OCI-LY3 (cell line): ENCODE data around the gene LSM7.

Experiments
- H2AFZ ChIP-seq: fragments of 200-600, 300-600 bp; shearing (Covaris generic); 2 replicates; pipeline ENCODE4 v1.6.0; 2014; ENCODE audit warnings: antibody characterized with exemption, low read depth, low read length
- H3K27ac ChIP-seq: fragments of 200-600, 300-600 bp; sonication (generic); 2 replicates; pipeline ENCODE4 v1.5.1; 2014; ENCODE audit warnings: mild to moderate bottlenecking, low read length, moderate library complexity, mixed read lengths
- H3K27me3 ChIP-seq: fragments of 200-600, 300-600 bp; sonication (generic); 2 replicates; pipeline ENCODE4 v1.6.1; 2014; ENCODE audit warnings: low read depth, low read length, mixed read lengths
- H3K36me3 ChIP-seq: fragments of 200-600, 300-600 bp; sonication (generic); replicated peaks from 2 replicates; pipeline ENCODE3; 2014; ENCODE audit warnings: low read depth, low read length, mixed read lengths
- H3K4me1 ChIP-seq: fragments of 300-600, 200-600 bp; sonication (generic); 2 replicates; pipeline ENCODE4 v1.6.1; 2014; ENCODE audit warnings: low read length, mixed read lengths
- H3K4me2 ChIP-seq: fragments of 200-600, 300-600 bp; sonication (generic); 2 replicates; pipeline ENCODE4 v1.6.1; 2014; ENCODE audit warnings: low read length, mixed read lengths
- H3K4me3 ChIP-seq: fragments of 300-600, 200-600 bp; sonication (generic); 2 replicates; pipeline ENCODE4 v1.5.1; 2014; ENCODE audit warnings: antibody characterized with exemption, mild to moderate bottlenecking, low read length, moderate library complexity
- H3K79me2 ChIP-seq: fragments of 300-600, 200-600 bp; shearing (Covaris generic); 2 replicates; pipeline ENCODE4 v1.6.1; 2014; ENCODE audit warnings: mild to moderate bottlenecking, low read length, mixed read lengths
- H3K9ac ChIP-seq: fragments of 300-600, 200-600 bp; shearing (Covaris generic); 2 replicates; pipeline ENCODE4 v1.6.0; 2014; ENCODE audit warnings: mild to moderate bottlenecking, low read length, moderate library complexity
- H3K9me3 ChIP-seq: fragments of 200-600, 300-600 bp; shearing (Covaris generic); 2 replicates; pipeline ENCODE4 v1.6.1; 2014; ENCODE audit warnings: low read length, mixed read lengths; ENCODE audit not compliant: insufficient read depth
- H4K20me1 ChIP-seq: fragments of 200-600, 300-600 bp; sonication (generic); 2 replicates; pipeline ENCODE4 v1.6.1; 2016; ENCODE audit warnings: low read length, mixed read lengths; ENCODE audit not compliant: insufficient read depth
- CTCF ChIP-seq: fragments of 200-600, 300-600 bp; sonication (generic); IDR thresholded peaks from 2 replicates; pipeline ENCODE4 v1.5.1; 2014; ENCODE audit warnings: antibody characterized with exemption, low read length, low read depth
- EZH2phosphoT487 ChIP-seq: fragments of 200-600 bp; shearing (Covaris generic); IDR thresholded peaks from 2 replicates; pipeline ENCODE4 v1.6.1; 2018; ENCODE audit warnings: antibody characterized with exemption, mixed run types, low read depth

Gene LSM7

GRCh38 chr19:2342656-2343288 lies 14.4 kb upstream of the LSM7 start:
- Histone ChIP-seq H3K4me2 (no peak overlapping the region), H4K20me1 (no peaks in the 10 kb centered on the region), H3K27ac (no peak overlapping the region), H2AFZ (no peak overlapping the region), H3K36me3 (no peaks in the 10 kb centered on the region), H3K4me1 (no peaks in the 10 kb centered on the region), H3K9ac (no peak overlapping the region), H3K79me2 (peaks cover 7% of the 10 kb centered on the region; the same call in 1 of the 2 replicates), H3K27me3 (no peaks in the 10 kb centered on the region), H3K4me3 (no peak overlapping the region), H3K9me3 (no peaks in the 10 kb centered on the region)
- TF ChIP-seq EZH2phosphoT487 = no peak
- TF ChIP-seq CTCF = no peak

- Histone ChIP-seq H3K9ac (no peak overlapping the region), H3K36me3 (no peaks in the 10 kb centered on the region)
- TF ChIP-seq CTCF = no peak
- no peak for TF ChIP-seq EZH2phosphoT487
These were observed 13.6 kb upstream of the LSM7 start for GRCh38 chr19:2341982-2342381.

GRCh38 chr19:2341244-2341751 lies 12.9 kb upstream of the LSM7 start:
- Histone ChIP-seq H3K27ac (no peak overlapping the region), H2AFZ (no peak overlapping the region), H3K4me3 (no peak overlapping the region), H3K27me3 (no peaks in the 10 kb centered on the region), H3K9me3 (no peaks in the 10 kb centered on the region; the same call in 1 of the 2 replicates), H3K9ac (no peak overlapping the region), H4K20me1 (0 out of 2 replicates have a peak, but pooled peaks cover 1% of the 10 kb centered on the region), H3K36me3 (no peaks in the 10 kb centered on the region), H3K79me2 (peaks cover 12% of the 10 kb centered on the region), H3K4me1 (no peaks in the 10 kb centered on the region), H3K4me2 (no peak overlapping the region)
- TF ChIP-seq EZH2phosphoT487 (no peak), CTCF (no peak)

More at GRCh38 chr19:2341982-2342381, 13.6 kb upstream of the LSM7 start:
- Histone ChIP-seq H4K20me1 (no peaks in the 10 kb centered on the region), H3K27ac (no peak overlapping the region), H3K4me1 (no peaks in the 10 kb centered on the region), H3K4me3 (no peak overlapping the region), H2AFZ (no peak overlapping the region), H3K79me2 (peaks cover 8% of the 10 kb centered on the region; the same call in 1 of the 2 replicates), H3K4me2 (no peak overlapping the region), H3K27me3 (no peaks in the 10 kb centered on the region), H3K9me3 (no peaks in the 10 kb centered on the region)

GRCh38 chr19:2340496-2341243 lies 12.3 kb upstream of the LSM7 start:
- H3K4me2 ChIP-seq = no peak overlapping the region
- H2AFZ ChIP-seq = no peak overlapping the region
- 0 out of 2 replicates have a peak, but pooled peaks cover 7% of the 10 kb centered on the region for H4K20me1 ChIP-seq
- TF ChIP-seq CTCF (no peak), EZH2phosphoT487 (no peak)
- H3K79me2 ChIP-seq = peaks cover 18% of the 10 kb centered on the region
- H3K9me3 ChIP-seq = no peaks in the 10 kb centered on the region; the same call in 1 of the 2 replicates
- no peak overlapping the region for H3K9ac ChIP-seq
- no peak overlapping the region for H3K4me3 ChIP-seq
- no peak overlapping the region for H3K27ac ChIP-seq
- no peaks in the 10 kb centered on the region for H3K4me1 ChIP-seq
- peaks cover 5% of the 10 kb centered on the region for H3K36me3 ChIP-seq
- no peaks in the 10 kb centered on the region for H3K27me3 ChIP-seq
